ENCODE results near the gene TRPM7. TPM values are rescaled to one million over a fixed set of nuclear protein-coding genes. Genes with fewer than 3 reads are reported as not detected.
"Not testable (repeated sequence)": the region's sequence is repeated elsewhere in the genome, so short reads cannot be mapped to it uniquely, and the experiment has no call there.

Gene TRPM7
- total RNA-seq, 1 donor from 2014 or later = 41.2 TPM

DNA sequence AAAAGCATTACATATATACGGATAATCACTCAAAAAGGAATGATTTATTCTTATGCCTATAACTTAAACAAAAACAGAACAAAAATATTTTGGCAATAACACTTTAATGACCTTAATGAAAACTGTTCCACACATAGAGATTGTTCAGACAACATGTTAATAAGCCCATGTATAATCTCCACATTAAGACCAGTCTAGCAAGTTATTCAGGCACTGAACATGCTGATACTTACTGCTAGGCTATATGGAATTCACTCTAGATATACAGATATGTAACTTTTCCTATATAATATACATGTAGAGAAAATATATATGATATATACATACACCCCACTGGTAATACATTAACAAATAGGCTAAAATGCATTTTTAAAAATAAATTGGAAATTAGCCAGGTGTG is 96.3 kb downstream of the TRPM7 start:
- Histone ChIP-seq H3K36me3 (ENCODE audit: control insufficient read depth in 3 of 3, insufficient read depth in 3 of 3, low read length in 3 of 3) (peaks cover 13 to 58% (median 47%) of the 10 kb centered on the region in 3 donors), H3K9ac (ENCODE audit: low read depth in 1 of 3, low read length in 3 of 3) (no peak overlapping the region), H3K4me3 (ENCODE audit: low read length in 3 of 3) (no peak overlapping the region)

DNA sequence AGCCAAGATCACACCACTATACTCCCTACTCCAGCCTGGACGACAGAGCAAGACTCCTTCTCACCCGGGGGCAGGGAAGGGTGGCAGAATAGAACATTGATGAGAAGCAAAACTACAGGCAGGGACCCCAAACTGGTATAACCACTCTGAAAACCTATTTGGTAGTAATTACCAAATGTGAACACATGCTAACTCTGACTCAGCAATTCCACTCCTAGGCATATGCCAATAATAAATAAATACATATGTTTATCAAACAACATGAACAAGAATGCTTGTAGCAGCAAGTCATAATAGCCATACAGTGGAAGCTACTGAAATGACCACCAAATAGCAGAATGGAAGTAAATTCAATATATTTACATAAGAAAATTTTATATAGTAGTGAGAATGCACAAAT is 109.1 kb downstream of the TRPM7 start:
- H3K9ac ChIP-seq (ENCODE audit: low read depth in 1 of 3, low read length in 3 of 3) = no peak overlapping the region
- no peak overlapping the region for H3K27ac ChIP-seq (ENCODE audit: low read depth, low read length)
- H3K4me3 ChIP-seq (ENCODE audit: low read length in 3 of 3) = no peak overlapping the region
- H3K9me3 ChIP-seq (ENCODE audit: control insufficient read depth in 3 of 3, low read length in 3 of 3) = no peaks in the 10 kb centered on the region
- no peaks in the 10 kb centered on the region for H3K27me3 ChIP-seq (ENCODE audit: control insufficient read depth in 3 of 3, insufficient read depth in 3 of 3, low read length in 3 of 3)
- peaks cover 5 to 53% (median 49%) of the 10 kb centered on the region in 3 donors for H3K36me3 ChIP-seq (ENCODE audit: control insufficient read depth in 3 of 3, insufficient read depth in 3 of 3, low read length in 3 of 3)
- no peaks in the 10 kb centered on the region for H3K4me1 ChIP-seq (ENCODE audit: control insufficient read depth in 3 of 3, insufficient read depth in 3 of 3, low read length in 3 of 3)

More for the DNA sequence above, 96.3 kb downstream of the TRPM7 start:
- H3K27me3 ChIP-seq (ENCODE audit: control insufficient read depth in 3 of 3, insufficient read depth in 3 of 3, low read length in 3 of 3) = no peaks in the 10 kb centered on the region
- no peak overlapping the region for H3K27ac ChIP-seq (ENCODE audit: low read depth, low read length)
- H3K9me3 ChIP-seq (ENCODE audit: control insufficient read depth in 3 of 3, low read length in 3 of 3) = no peaks in the 10 kb centered on the region
- no peaks in the 10 kb centered on the region for H3K4me1 ChIP-seq (ENCODE audit: control insufficient read depth in 3 of 3, insufficient read depth in 3 of 3, low read length in 3 of 3)

DNA sequence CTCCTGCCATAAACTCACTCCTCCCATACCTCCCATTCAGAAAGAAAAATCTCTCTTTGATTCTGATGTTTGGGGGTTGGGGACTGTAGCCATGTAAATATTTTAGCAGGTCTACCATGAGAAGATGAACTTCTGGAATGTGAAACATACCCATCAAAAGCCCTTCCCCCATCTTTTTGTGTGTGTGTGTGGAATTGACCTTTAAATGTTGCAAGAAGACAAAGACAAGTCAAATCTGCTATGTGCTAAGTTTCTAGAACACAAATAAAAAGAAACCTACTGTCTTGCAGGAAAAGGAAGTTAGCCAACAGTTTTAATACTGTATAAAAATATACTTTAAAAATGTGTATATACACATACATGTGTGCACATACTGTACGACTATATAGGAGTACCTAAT is 110.4 kb downstream of the TRPM7 start:
- Histone ChIP-seq H3K36me3 (ENCODE audit: control insufficient read depth in 3 of 3, insufficient read depth in 3 of 3, low read length in 3 of 3) (peaks cover 5 to 55% (median 50%) of the 10 kb centered on the region in 3 donors), H3K27me3 (ENCODE audit: control insufficient read depth in 3 of 3, insufficient read depth in 3 of 3, low read length in 3 of 3) (no peaks in the 10 kb centered on the region), H3K27ac (ENCODE audit: low read depth, low read length) (no peak overlapping the region), H3K4me3 (ENCODE audit: low read length in 3 of 3) (no peak overlapping the region), H3K9me3 (ENCODE audit: control insufficient read depth in 3 of 3, low read length in 3 of 3) (no peaks in the 10 kb centered on the region), H3K9ac (ENCODE audit: low read depth in 1 of 3, low read length in 3 of 3) (no peak overlapping the region), H3K4me1 (ENCODE audit: control insufficient read depth in 3 of 3, insufficient read depth in 3 of 3, low read length in 3 of 3) (no peaks in the 10 kb centered on the region)

DNA sequence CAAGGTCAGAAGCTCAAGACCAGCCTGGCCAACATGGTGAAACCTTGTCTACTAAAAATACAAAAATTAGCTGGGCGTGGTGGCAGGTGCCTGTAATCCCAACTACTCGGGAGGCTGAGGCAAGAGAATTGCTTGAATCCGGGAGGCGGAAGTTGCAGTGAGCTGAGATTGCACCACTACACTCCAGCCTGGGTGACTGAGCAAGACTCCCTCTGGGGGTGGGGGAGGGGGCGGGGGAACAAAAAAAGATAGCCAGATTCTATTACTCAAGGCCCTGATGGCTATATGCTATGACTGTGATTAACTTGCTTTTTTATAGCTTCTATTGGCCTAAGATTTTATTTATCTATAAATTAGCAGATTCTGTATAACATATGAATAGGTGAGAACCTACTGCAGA is 112.8 kb downstream of the TRPM7 start:
- H3K9me3 ChIP-seq (ENCODE audit: control insufficient read depth in 3 of 3, low read length in 3 of 3) = not testable (repeated sequence)
- H3K36me3 ChIP-seq (ENCODE audit: control insufficient read depth in 3 of 3, insufficient read depth in 3 of 3, low read length in 3 of 3) = peaks cover 5 to 58% (median 52%) of the 10 kb centered on the region in 3 donors

DNA sequence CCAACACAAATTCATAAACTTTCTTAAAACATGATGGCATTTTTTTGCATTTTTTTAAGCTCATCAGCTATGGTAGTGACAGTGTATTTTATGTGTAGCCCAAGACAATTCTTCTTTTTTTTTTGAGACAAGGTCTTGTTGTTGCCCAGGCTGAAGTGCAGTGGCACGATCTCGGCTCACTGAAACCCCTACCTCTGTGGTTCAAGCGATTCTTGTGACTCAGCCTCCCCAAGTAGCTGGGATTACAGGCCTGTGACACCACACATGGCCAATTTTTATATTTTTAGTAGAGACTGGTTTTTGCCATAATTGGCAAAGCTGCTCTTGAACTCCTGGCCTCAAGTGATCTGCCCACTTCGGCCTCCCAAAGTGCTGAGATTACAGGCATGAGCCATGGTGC is 122.8 kb downstream of the TRPM7 start:
- Histone ChIP-seq H3K9me3 (ENCODE audit: control insufficient read depth in 3 of 3, low read length in 3 of 3) (no peaks in the 10 kb centered on the region), H3K4me1 (ENCODE audit: control insufficient read depth in 3 of 3, insufficient read depth in 3 of 3, low read length in 3 of 3) (no peaks in the 10 kb centered on the region), H3K36me3 (ENCODE audit: control insufficient read depth in 3 of 3, insufficient read depth in 3 of 3, low read length in 3 of 3) (peaks cover 11 to 20% (median 20%) of the 10 kb centered on the region in 3 donors)

More for the DNA sequence above, 112.8 kb downstream of the TRPM7 start:
- not testable (repeated sequence) for H3K4me1 ChIP-seq (ENCODE audit: control insufficient read depth in 3 of 3, insufficient read depth in 3 of 3, low read length in 3 of 3); H3K4me3 ChIP-seq (ENCODE audit: low read length in 3 of 3); H3K9ac ChIP-seq (ENCODE audit: low read depth in 1 of 3, low read length in 3 of 3); H3K27ac ChIP-seq (ENCODE audit: low read depth, low read length); H3K27me3 ChIP-seq (ENCODE audit: control insufficient read depth in 3 of 3, insufficient read depth in 3 of 3, low read length in 3 of 3)

DNA sequence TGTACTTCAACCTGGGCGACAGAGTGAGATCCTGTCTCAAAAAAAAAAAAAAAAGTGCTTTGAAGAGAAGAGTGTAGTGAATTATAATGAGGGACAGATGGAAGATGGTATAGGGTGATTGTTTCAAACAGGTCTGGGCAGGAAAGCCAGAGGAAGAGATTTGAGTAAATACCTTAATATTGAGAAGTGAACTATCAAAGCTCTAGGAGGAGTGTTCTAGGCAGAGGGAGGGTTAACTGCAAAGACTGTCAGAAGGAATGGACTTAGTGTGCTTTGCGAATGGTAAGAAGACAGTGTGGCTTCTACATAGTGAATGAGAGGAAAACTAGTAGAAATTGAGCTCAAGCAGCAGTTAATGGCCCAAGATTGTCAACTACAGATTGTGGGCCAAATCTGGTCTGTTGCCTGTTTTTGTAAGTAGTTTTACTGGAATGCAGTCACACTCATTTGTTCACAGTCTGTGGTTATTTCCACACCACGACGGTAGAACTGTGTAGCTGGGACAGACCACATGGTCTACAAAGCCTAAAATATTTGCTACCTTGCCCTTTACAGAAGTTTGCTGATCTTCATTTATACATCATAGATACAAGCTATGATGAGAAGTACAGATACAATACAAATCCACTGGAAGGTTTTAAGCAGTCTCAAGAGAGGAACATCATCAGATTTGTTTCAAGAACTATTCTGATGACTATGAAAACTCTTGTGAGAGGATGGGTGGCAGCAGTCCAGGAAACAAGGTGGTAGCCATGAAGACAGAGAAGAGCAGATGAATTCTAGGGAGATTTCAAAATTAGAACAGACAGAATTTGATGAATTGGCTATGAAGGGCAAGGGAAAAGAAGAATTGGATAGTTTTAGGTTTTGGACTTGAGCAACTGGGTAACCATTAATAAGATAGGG is 123.6 kb downstream of the TRPM7 start:
- no peaks in the 10 kb centered on the region for H3K4me1 ChIP-seq (ENCODE audit: control insufficient read depth in 3 of 3, insufficient read depth in 3 of 3, low read length in 3 of 3)
- H3K9me3 ChIP-seq (ENCODE audit: control insufficient read depth in 3 of 3, low read length in 3 of 3) = no peaks in the 10 kb centered on the region
- H3K27me3 ChIP-seq (ENCODE audit: control insufficient read depth in 3 of 3, insufficient read depth in 3 of 3, low read length in 3 of 3) = no peaks in the 10 kb centered on the region
- no peak overlapping the region for H3K27ac ChIP-seq (ENCODE audit: low read depth, low read length)
- H3K36me3 ChIP-seq (ENCODE audit: control insufficient read depth in 3 of 3, insufficient read depth in 3 of 3, low read length in 3 of 3) = peaks cover 11 to 17% (median 14%) of the 10 kb centered on the region in 3 donors
- no peak overlapping the region for H3K9ac ChIP-seq (ENCODE audit: low read depth in 1 of 3, low read length in 3 of 3)
- H3K4me3 ChIP-seq (ENCODE audit: low read length in 3 of 3) = no peak overlapping the region

More for the DNA sequence above, 122.8 kb downstream of the TRPM7 start:
- H3K9ac ChIP-seq (ENCODE audit: low read depth in 1 of 3, low read length in 3 of 3) = no peak overlapping the region
- no peak overlapping the region for H3K27ac ChIP-seq (ENCODE audit: low read depth, low read length)
- no peak overlapping the region for H3K4me3 ChIP-seq (ENCODE audit: low read length in 3 of 3)
- no peaks in the 10 kb centered on the region for H3K27me3 ChIP-seq (ENCODE audit: control insufficient read depth in 3 of 3, insufficient read depth in 3 of 3, low read length in 3 of 3)

DNA sequence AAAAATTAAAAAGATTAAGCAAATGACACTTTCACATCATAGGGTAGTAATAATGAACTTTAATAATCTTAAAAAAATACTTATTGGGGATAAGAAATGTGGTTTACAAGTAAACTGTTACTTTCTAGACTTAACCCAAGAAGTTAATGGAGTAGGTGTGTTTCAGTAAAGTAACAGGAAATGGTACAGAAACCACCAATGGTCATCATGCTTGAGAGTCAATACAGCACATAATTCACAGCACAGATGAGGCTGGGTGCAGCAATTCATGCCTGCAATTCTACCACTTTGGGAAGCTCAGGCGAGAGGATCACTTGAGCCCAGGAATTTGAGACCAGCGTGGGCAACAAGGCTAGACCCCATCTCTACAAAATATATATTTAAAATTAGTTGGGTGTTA is 128.6 kb downstream of the TRPM7 start:
- Histone ChIP-seq H3K4me1 (ENCODE audit: control insufficient read depth in 3 of 3, insufficient read depth in 3 of 3, low read length in 3 of 3) (no peaks in the 10 kb centered on the region), H3K36me3 (ENCODE audit: control insufficient read depth in 3 of 3, insufficient read depth in 3 of 3, low read length in 3 of 3) (peaks cover 7 to 14% (median 8%) of the 10 kb centered on the region in 3 donors), H3K27ac (ENCODE audit: low read depth, low read length) (no peak overlapping the region), H3K27me3 (ENCODE audit: control insufficient read depth in 3 of 3, insufficient read depth in 3 of 3, low read length in 3 of 3) (no peaks in the 10 kb centered on the region), H3K9ac (ENCODE audit: low read depth in 1 of 3, low read length in 3 of 3) (no peak overlapping the region), H3K4me3 (ENCODE audit: low read length in 3 of 3) (no peak overlapping the region), H3K9me3 (ENCODE audit: control insufficient read depth in 3 of 3, low read length in 3 of 3) (no peaks in the 10 kb centered on the region)

DNA sequence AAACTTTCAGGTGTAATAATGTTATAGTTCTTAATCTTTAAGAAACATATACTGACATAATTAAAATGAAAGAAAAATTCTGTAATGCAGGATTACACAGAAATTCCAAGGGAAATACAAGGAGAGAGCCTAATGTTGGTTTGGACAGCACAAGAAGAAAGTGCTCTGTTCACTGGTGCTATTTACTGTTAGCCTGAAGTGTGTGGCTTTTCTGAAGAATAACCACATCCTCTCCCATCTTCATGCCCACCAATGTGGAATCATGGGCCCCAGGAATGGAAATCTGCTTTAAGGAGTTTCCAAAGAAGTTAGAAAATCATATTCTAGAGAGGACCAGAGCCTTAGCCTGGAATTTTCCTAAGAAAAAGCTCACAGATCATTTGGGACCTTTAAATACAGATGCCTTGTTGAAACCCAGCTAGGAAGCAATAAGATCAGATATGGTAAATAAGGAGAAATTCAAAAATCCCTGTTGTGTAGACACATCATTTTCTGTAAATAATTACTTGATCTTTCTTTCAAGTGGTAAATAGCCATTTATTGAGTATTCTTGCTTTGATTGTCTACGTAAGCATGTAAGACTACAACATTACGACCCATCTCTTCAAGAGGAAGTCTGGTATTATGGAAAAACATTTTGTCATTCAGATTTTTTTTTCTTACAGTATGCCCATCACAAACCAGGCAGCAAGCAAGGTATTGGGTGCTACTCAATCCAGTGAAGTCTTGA is 129.8 kb downstream of the TRPM7 start:
- Histone ChIP-seq H3K27ac (ENCODE audit: low read depth, low read length) (no peak overlapping the region), H3K27me3 (ENCODE audit: control insufficient read depth in 3 of 3, insufficient read depth in 3 of 3, low read length in 3 of 3) (no peaks in the 10 kb centered on the region), H3K9me3 (ENCODE audit: control insufficient read depth in 3 of 3, low read length in 3 of 3) (no peaks in the 10 kb centered on the region), H3K4me3 (ENCODE audit: low read length in 3 of 3) (no peak overlapping the region), H3K4me1 (ENCODE audit: control insufficient read depth in 3 of 3, insufficient read depth in 3 of 3, low read length in 3 of 3) (no peaks in the 10 kb centered on the region), H3K9ac (ENCODE audit: low read depth in 1 of 3, low read length in 3 of 3) (no peak overlapping the region), H3K36me3 (ENCODE audit: control insufficient read depth in 3 of 3, insufficient read depth in 3 of 3, low read length in 3 of 3) (peaks cover 5 to 11% (median 5%) of the 10 kb centered on the region in 3 donors)

DNA sequence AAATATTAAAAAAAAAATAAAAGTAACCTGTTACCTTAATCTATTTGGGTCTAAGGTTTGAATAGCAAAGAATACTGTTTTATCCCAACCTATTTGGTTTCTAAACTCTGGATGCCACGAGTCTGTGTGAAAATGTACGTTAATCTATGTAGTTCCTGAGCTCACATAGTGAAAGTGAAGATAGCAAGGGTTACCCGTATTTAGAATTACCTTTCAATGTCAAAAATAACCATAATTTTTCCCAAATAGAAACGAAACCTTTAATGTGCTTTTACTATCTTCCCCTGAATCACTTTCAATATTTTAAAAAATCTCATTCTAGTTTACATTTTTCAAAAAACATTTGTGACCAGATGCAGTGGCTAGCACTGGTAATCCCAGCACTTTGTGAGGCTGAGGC is 134.4 kb downstream of the TRPM7 start:
- Histone ChIP-seq H3K4me3 (ENCODE audit: low read length in 3 of 3) (no peak overlapping the region), H3K4me1 (ENCODE audit: control insufficient read depth in 3 of 3, insufficient read depth in 3 of 3, low read length in 3 of 3) (no peaks in the 10 kb centered on the region), H3K9ac (ENCODE audit: low read depth in 1 of 3, low read length in 3 of 3) (no peak overlapping the region)

DNA sequence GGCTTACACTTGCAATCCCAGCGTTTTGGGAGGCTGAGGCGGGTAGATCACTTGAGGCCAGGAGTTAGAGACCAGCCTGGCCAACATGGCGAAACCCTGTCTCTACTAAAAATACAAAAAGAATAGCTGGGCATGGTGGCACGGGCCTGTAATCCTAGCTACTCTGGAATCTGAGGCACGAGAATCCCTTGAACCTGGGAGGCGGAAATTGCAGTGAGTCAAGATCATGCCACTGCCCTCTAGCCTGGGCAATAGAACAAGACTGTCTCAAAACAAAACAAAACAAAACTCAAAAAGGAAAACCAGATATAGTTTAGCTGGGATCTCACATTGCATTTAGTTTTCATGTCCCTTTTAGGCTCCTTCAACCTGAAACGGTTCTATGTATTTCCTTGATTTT is 137.3 kb downstream of the TRPM7 start:
- no peak overlapping the region for H3K4me3 ChIP-seq (ENCODE audit: low read length in 3 of 3)
- H3K4me1 ChIP-seq (ENCODE audit: control insufficient read depth in 3 of 3, insufficient read depth in 3 of 3, low read length in 3 of 3) = no peaks in the 10 kb centered on the region
- H3K9me3 ChIP-seq (ENCODE audit: control insufficient read depth in 3 of 3, low read length in 3 of 3) = no peaks in the 10 kb centered on the region
- H3K36me3 ChIP-seq (ENCODE audit: control insufficient read depth in 3 of 3, insufficient read depth in 3 of 3, low read length in 3 of 3) = no peaks in the 10 kb centered on the region
- no peak overlapping the region for H3K9ac ChIP-seq (ENCODE audit: low read depth in 1 of 3, low read length in 3 of 3)
- H3K27ac ChIP-seq (ENCODE audit: low read depth, low read length) = no peak overlapping the region
- H3K27me3 ChIP-seq (ENCODE audit: control insufficient read depth in 3 of 3, insufficient read depth in 3 of 3, low read length in 3 of 3) = no peaks in the 10 kb centered on the region

More for the DNA sequence above, 134.4 kb downstream of the TRPM7 start:
- Histone ChIP-seq H3K27me3 (ENCODE audit: control insufficient read depth in 3 of 3, insufficient read depth in 3 of 3, low read length in 3 of 3) (no peaks in the 10 kb centered on the region), H3K36me3 (ENCODE audit: control insufficient read depth in 3 of 3, insufficient read depth in 3 of 3, low read length in 3 of 3) (peaks cover 0 to 4% (median 0%) of the 10 kb centered on the region in 3 donors), H3K9me3 (ENCODE audit: control insufficient read depth in 3 of 3, low read length in 3 of 3) (no peaks in the 10 kb centered on the region), H3K27ac (ENCODE audit: low read depth, low read length) (no peak overlapping the region)
